OCI-LY7 (cell line): ENCODE results near the gene COPS3. TPM values are rescaled to one million over a fixed set of nuclear protein-coding genes. Genes with fewer than 3 reads are reported as not detected.
A peak's percentile ranks its signal among the peaks of the same experiment; 100 is the strongest.
"Not testable (repeated sequence)": the region's sequence is repeated elsewhere in the genome, so short reads cannot be mapped to it uniquely, and the experiment has no call there.

Source experiments
- BruUV-seq: library from RNA; stranded (reverse); fragments of 400-500 nt; replicated peaks from 2 replicates; lab custom pipeline; 2021; lab: Mats Ljungman, UMichigan
- CTCF ChIA-PET: fragments of 300-600 bp; sonication (Branson Sonifier 250); formaldehyde crosslinking; loops from one replicate; lab custom pipeline; 2022; ENCODE audit warnings: antibody characterized with exemption; ENCODE audit not compliant: unreplicated experiment; lab: Charles Lee
- POLR2A ChIA-PET: fragments of 300-600 bp; sonication (Branson Sonifier 250); formaldehyde crosslinking; loops from one replicate; lab custom pipeline; 2022; ENCODE audit warnings: antibody characterized with exemption; lab: Charles Lee
- DNase-seq: peaks from one replicate; pipeline ENCODE4 v3.0.0-alpha.2; 2015; ENCODE audit warnings: low spot score
- H2AFZ ChIP-seq: fragments of 200-600 bp; sonication (generic), shearing (Covaris generic); 2 replicates; pipeline ENCODE4 v1.6.1; 2014; ENCODE audit warnings: mild to moderate bottlenecking, antibody characterized with exemption, low read length, moderate library complexity
- H3K27ac ChIP-seq: fragments of 200-600 bp; sonication (generic); 2 replicates; pipeline ENCODE4 v1.5.1; 2014; ENCODE audit warnings: mixed run types, low read depth, mild to moderate bottlenecking, moderate library complexity, low read length, inconsistent platforms; ENCODE audit not compliant: poor library complexity, severe bottlenecking
- H3K36me3 ChIP-seq: fragments of 200-600 bp; sonication (generic); 2 replicates; pipeline ENCODE4 v1.6.1; 2014; ENCODE audit warnings: mild to moderate bottlenecking, antibody characterized with exemption, low read length, moderate library complexity, mixed read lengths; ENCODE audit not compliant: insufficient read depth
- H3K4me1 ChIP-seq: fragments of 200-600 bp; sonication (generic); 2 replicates; pipeline ENCODE4 v1.5.1; 2014; ENCODE audit warnings: mild to moderate bottlenecking, low read length; ENCODE audit not compliant: insufficient read depth, poor library complexity, severe bottlenecking
- H3K4me2 ChIP-seq: fragments of 200-600 bp; sonication (generic); 2 replicates; pipeline ENCODE4 v1.6.1; 2014; ENCODE audit warnings: mild to moderate bottlenecking, low read length
- H3K4me3 ChIP-seq: fragments of 200-600 bp; sonication (generic); 2 replicates; pipeline ENCODE4 v1.5.1; 2014; ENCODE audit warnings: mild to moderate bottlenecking, low read depth, low read length; ENCODE audit not compliant: poor library complexity, severe bottlenecking
- H3K79me2 ChIP-seq: fragments of 200-600 bp; sonication (generic); 2 replicates; pipeline ENCODE4 v1.6.1; 2016; ENCODE audit warnings: low read depth, mild to moderate bottlenecking, low read length, moderate library complexity, mixed read lengths; ENCODE audit not compliant: insufficient read depth
- H3K9me2 ChIP-seq: fragments of 200-600 bp; sonication (generic); 2 replicates; pipeline ENCODE4 v1.6.1; 2016; ENCODE audit warnings: mild to moderate bottlenecking, low read length, mixed read lengths; ENCODE audit not compliant: insufficient read depth
- H3K9me3 ChIP-seq: fragments of 200-600 bp; sonication (generic); 2 replicates; pipeline ENCODE4 v1.6.1; 2014; ENCODE audit warnings: mild to moderate bottlenecking, mixed run types, low read length, mixed read lengths
- H4K20me1 ChIP-seq: fragments of 200-600 bp; sonication (generic); 2 replicates; pipeline ENCODE4 v1.6.1; 2014; ENCODE audit warnings: mild to moderate bottlenecking, antibody characterized with exemption, low read length, moderate library complexity, mixed read lengths; ENCODE audit not compliant: insufficient read depth
- CTCF ChIP-seq: fragments of 200-600 bp; sonication (generic); conservative IDR thresholded peaks from 2 replicates; pipeline ENCODE4 v1.5.1; 2014; ENCODE audit warnings: mild to moderate bottlenecking, antibody characterized with exemption, low read length, moderate library complexity, mixed read lengths
- EZH2phosphoT487 ChIP-seq: fragments of 200-600 bp; sonication (generic); IDR thresholded peaks from 2 replicates; pipeline ENCODE4 v1.6.1; 2018; ENCODE audit warnings: low read depth, borderline replicate concordance, mild to moderate bottlenecking, mixed run types, antibody characterized with exemption, low read length, moderate library complexity, mixed read lengths
- intact Hi-C: fragments of 100-400 bp; cut with micrococcal nuclease; formaldehyde crosslinking; loops from one replicate; pipeline ENCODE4 v1.10.0; 2022; ENCODE audit not compliant: unreplicated experiment
- total RNA-seq, 2 experiments: library from RNA; depleted of rRNA in 1 of 2; stranded (reverse); fragments of >200 nt in 1 of 2; shearing (Covaris generic) in 1 of 2; gene quantifications; 2 replicates each; pipeline ENCODE4 v1.2.3, GENCODE V29; 2014 to 2022

The COPS3 gene
- total RNA-seq, 2 experiments from 2014 or later: 83.9 to 113 TPM

GRCh38 chr17:17279316-17279715 lies 1.7 kb downstream of the COPS3 start:
- H3K4me1 ChIP-seq: peaks cover 25% of the 10 kb centered on the region
- intact Hi-C loops: no loop called here
- H3K4me3 ChIP-seq: peak overlapping the region; percentile 80
- TSS peak; percentile 83 for BruUV-seq
- POLR2A ChIA-PET: interaction anchor here (0.9 to 1.6 kb wide), 3 partner anchors 13 to 27 kb away, joined by 3 to 5 read pairs (median 5); no protein-coding TSS in a partner anchor
- CTCF ChIA-PET: no interaction called here
- H3K4me2 ChIP-seq: peak overlapping the region; percentile 88
- TF ChIP-seq EZH2phosphoT487: no peak
- peaks cover 20% of the 10 kb centered on the region; the same call in 1 of the 2 replicates for H4K20me1 ChIP-seq
- H3K36me3 ChIP-seq: peaks cover 48% of the 10 kb centered on the region
- peaks cover 62% of the 10 kb centered on the region for H3K79me2 ChIP-seq
- no peaks in the 10 kb centered on the region for H3K9me2 ChIP-seq
- DNase-seq: no peak
- H3K9me3 ChIP-seq: no peaks in the 10 kb centered on the region
- no peak overlapping the region for H2AFZ ChIP-seq
- H3K27ac ChIP-seq: no peak overlapping the region

- H3K9me3 ChIP-seq, H2AFZ ChIP-seq, H3K27ac ChIP-seq, DNase-seq, H3K4me2 ChIP-seq, intact Hi-C loops, H3K9me2 ChIP-seq, H3K4me3 ChIP-seq, BruUV-seq: not testable (repeated sequence)
- peaks cover 79% of the 10 kb centered on the region for H3K79me2 ChIP-seq
- POLR2A ChIA-PET: interaction anchor here (0.6 to 0.9 kb wide), 2 partner anchors 10 to 35 kb away, joined by 3 read pairs; no protein-coding TSS in a partner anchor
- H3K4me1 ChIP-seq: peaks cover 25% of the 10 kb centered on the region
- CTCF ChIA-PET: interaction anchor here (0.7 kb wide), 1 partner anchor 315 kb away, joined by 3 read pairs; no protein-coding TSS in a partner anchor
- peaks cover 20% of the 10 kb centered on the region; the same call in 1 of the 2 replicates for H4K20me1 ChIP-seq
- peaks cover 66% of the 10 kb centered on the region for H3K36me3 ChIP-seq
Measured at GRCh38 chr17:17277431-17277830, 3.6 kb downstream of the COPS3 start.

GRCh38 chr17:17275971-17276370 lies 5.1 kb downstream of the COPS3 start:
- no peak overlapping the region for H3K4me2 ChIP-seq
- H3K36me3 ChIP-seq: peaks cover 77% of the 10 kb centered on the region
- DNase-seq: no peak
- H3K9me3 ChIP-seq: no peaks in the 10 kb centered on the region
- no peak overlapping the region for H3K4me3 ChIP-seq
- no TSS peak for BruUV-seq
- H3K27ac ChIP-seq: no peak overlapping the region
- TF ChIP-seq EZH2phosphoT487 (no peak), CTCF (no peak)
- peaks cover 18% of the 10 kb centered on the region for H3K4me1 ChIP-seq
- H3K79me2 ChIP-seq: peaks cover 82% of the 10 kb centered on the region
- no peaks in the 10 kb centered on the region for H3K9me2 ChIP-seq
- H2AFZ ChIP-seq: no peak overlapping the region
- ChIA-PET CTCF (no interaction called here), POLR2A (interaction anchor here (0.9 to 1.9 kb wide), 2 partner anchors 24 to 26 kb away, joined by 5 to 7 read pairs; no protein-coding TSS in a partner anchor)
- intact Hi-C loops: no loop called here
- peaks cover 23% of the 10 kb centered on the region; the same call in 1 of the 2 replicates for H4K20me1 ChIP-seq
